Kidney epithelial cell (primary cell): Measurements from ENCODE around the gene PERP. TPM values are rescaled to one million over a fixed set of nuclear protein-coding genes. Genes with fewer than 3 reads are reported as not detected.

Experiments
- DNase-seq: peaks from one replicate; pipeline ENCODE4 v3.0.0-alpha.2; 2010; ENCODE audit warnings: low read depth
- H3K27me3 ChIP-seq: 2 replicates; pipeline ENCODE4 v1.6.0; 2011; ENCODE audit warnings: low read length; ENCODE audit not compliant: control insufficient read depth, insufficient read depth
- H3K36me3 ChIP-seq: 2 replicates; pipeline ENCODE4 v1.5.1; 2011; ENCODE audit warnings: low read length; ENCODE audit not compliant: control insufficient read depth, insufficient read depth
- H3K4me3 ChIP-seq: 2 replicates; pipeline ENCODE4 v1.5.1; 2011; ENCODE audit warnings: low read depth, mild to moderate bottlenecking, control low read depth, low read length
- total RNA-seq: library from RNA; depleted of rRNA; stranded (reverse); fragments of >200 nt; gene quantifications from 2 replicates; pipeline ENCODE4 v1.2.3, GENCODE V29; 2015
- TF ChIP-seq, protein P1 (sequence below): IDR thresholded peaks from 2 replicates; pipeline ENCODE4 v1.5.1; 2011; ENCODE audit warnings: mild to moderate bottlenecking, moderate library complexity, low read length, control low read depth, inconsistent platforms; ENCODE audit not compliant: insufficient read depth, poor library complexity, severe bottlenecking

PERP gene
- total RNA-seq, 1 donor from 2014 or later: 80.9 TPM

DNA sequence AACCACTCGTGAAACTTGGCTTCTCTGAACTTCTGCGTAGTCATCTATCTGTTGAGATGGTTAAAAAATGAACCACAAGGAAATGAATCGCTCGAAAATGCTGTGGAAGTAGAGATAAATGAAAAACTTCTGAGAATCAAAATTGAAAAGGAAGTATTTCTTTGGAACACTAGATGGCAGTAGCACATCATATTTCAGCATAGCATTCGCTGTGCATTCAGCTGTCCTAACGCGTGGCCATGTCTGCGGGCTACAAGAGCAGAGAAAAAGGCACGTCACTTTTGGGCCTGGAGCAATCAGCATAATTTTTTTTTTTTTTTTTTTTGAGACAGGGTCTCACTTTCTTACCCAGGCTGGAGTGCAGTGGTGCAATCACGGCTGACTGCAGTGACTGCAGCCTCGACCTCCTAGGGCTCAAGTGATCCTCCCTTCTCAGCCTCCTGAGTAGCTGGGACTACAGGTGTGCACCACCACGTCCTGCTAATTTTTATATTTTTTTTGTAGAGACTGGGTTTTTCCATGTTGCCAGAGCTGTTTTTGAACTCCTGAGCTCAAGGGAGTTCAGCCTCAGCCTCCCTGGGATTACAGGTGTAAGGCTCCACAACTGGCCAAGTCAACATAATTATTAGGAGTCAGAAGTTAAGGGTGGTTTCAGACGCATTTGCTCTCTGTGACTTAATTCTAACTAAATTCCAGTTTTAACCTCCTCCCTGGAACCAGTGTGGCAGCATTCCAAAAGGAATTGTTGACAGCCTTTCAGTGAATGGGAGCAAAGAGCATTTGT is 8.8 kb upstream of the PERP start:
- TF ChIP-seq, protein P1, sequence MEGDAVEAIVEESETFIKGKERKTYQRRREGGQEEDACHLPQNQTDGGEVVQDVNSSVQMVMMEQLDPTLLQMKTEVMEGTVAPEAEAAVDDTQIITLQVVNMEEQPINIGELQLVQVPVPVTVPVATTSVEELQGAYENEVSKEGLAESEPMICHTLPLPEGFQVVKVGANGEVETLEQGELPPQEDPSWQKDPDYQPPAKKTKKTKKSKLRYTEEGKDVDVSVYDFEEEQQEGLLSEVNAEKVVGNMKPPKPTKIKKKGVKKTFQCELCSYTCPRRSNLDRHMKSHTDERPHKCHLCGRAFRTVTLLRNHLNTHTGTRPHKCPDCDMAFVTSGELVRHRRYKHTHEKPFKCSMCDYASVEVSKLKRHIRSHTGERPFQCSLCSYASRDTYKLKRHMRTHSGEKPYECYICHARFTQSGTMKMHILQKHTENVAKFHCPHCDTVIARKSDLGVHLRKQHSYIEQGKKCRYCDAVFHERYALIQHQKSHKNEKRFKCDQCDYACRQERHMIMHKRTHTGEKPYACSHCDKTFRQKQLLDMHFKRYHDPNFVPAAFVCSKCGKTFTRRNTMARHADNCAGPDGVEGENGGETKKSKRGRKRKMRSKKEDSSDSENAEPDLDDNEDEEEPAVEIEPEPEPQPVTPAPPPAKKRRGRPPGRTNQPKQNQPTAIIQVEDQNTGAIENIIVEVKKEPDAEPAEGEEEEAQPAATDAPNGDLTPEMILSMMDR: peak; percentile 43
- no peaks in the 10 kb centered on the region for H3K36me3 ChIP-seq
- DNase-seq: peak; percentile 31
- H3K27me3 ChIP-seq: no peaks in the 10 kb centered on the region
- no peak overlapping the region for H3K4me3 ChIP-seq

DNA sequence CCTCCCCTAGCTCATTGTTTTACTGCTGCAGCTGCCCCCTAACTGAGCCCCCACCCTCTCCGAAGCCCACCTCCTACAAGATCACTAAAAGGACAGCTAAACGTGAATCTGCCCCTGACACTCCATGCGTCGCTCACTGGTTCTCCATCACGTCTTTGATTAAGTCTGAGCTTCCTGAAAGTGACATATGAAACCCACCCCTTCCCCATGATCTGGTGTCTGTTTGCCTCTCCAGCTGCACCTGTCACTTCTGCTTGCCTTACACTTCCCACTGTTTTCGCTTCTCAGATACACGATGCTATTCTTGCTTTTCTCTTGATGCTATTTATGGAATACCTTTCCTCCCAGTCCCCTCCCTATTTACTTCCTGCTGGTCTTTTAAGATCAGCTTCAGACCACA is 8.0 kb upstream of the PERP start:
- DNase-seq: no peak
- TF ChIP-seq, protein P1: no peak

DNA sequence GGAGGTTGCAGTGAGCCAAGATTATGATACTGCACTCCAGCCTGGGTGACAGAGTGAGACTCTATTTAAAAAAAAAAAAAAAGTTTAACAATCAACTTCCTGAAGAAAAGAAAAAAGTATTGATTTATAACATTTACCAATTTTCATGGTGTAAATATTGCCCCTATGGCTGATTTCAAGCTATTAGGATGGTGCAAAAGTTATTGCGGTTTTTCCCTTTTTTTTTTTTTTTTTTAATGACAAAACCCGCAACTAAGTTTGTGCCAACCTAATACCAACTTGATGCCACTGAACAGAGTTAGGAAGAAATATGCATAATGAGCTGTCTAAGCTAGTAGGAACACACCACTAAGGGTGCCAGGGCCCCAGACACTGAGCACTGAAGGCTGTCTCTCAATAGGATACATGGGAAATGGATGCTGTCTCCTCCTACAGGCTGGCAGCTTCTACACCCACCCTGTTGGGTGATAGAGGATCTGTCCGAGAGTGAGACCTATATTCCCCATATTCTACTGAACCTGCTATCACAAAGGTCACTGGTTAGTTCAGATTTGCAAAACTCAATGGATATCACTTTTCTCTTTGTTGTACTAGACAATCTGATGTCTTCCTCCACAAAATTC is 6.5 kb upstream of the PERP start:
- TF ChIP-seq, protein P1: no peak
- no peak for DNase-seq
- Histone ChIP-seq H3K36me3 (no peaks in the 10 kb centered on the region), H3K4me3 (no peak overlapping the region), H3K27me3 (no peaks in the 10 kb centered on the region)

More for the DNA sequence above, 8.0 kb upstream of the PERP start:
- Histone ChIP-seq H3K36me3 (no peaks in the 10 kb centered on the region), H3K27me3 (no peaks in the 10 kb centered on the region), H3K4me3 (no peak overlapping the region)

DNA sequence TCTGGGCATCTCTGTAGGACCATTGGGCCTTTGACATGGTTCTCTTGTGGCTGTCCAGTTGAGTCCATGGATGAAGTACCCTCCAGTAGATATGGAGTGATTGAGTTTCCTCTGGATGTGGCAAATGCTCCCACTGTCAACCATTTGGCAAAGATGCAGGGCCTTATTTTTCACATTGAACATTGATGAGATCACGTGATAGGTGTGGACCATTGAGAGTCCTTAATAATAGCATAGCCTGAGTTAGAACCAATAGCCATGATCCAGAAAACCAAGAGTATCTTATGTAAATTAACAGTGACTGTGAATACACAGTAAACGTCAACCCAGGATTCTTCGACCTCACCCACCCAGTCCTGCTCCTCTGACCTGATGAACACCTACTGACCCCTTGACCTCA is 3.0 kb upstream of the PERP start:
- H3K27me3 ChIP-seq: peaks cover 2% of the 10 kb centered on the region
- TF ChIP-seq, protein P1: no peak
- no peak overlapping the region for H3K4me3 ChIP-seq
- H3K36me3 ChIP-seq: no peaks in the 10 kb centered on the region
- no peak for DNase-seq

DNA sequence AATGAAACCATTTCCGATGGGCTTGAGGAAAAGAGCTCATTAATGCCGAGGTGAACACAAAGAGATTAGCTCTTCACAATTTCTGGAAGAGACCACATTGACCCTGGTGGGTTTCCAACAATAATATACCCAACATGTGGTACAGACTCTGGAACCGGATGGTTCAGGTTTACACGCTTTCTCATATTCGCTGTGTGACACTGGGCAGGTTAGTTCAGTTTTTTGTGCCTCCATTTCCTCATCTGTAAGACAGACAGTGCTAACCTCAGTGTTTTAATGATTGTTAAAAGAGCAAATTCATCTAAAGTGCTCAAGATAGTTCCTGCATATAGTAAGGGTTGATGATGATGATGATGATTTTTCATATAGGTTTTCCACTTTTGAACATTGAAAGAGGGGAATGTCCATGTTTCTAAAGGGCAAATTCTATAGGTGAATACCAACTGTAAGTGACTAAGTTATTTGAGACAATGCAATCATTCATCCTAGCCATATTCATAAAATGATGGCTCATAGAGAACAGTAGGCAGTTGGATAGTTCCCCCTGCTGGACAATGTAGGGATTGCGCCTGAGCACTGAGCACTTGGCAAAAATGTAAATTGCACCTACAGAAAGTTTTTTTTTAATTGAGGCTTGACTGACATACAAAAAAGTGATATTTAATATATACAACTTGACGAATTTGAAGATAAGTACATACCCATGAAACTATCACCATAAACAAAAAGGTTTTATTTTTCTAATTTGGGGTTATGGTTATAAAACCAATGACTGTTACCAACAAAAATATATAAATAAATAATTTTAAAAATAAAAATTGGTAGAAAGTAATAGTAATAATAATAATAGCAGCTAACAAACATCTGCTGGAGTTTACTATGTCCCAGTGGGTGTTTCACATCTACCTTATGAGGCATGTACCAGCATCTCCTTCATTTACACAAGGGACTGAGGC is 2.1 kb upstream of the PERP start:
- no peak for DNase-seq
- no peak overlapping the region for H3K4me3 ChIP-seq
- H3K36me3 ChIP-seq: no peaks in the 10 kb centered on the region
- peaks cover 2% of the 10 kb centered on the region for H3K27me3 ChIP-seq
- TF ChIP-seq, protein P1: peak; percentile 87
